Skin of body (tissue), 2 donors: Measurements from ENCODE around the gene COL15A1. TPM values are rescaled to one million over a fixed set of nuclear protein-coding genes. Genes with fewer than 3 reads are reported as not detected.
A peak's percentile ranks its signal among the peaks of the same experiment; 100 is the strongest.

Source experiments
- DNase-seq: peaks from one replicate; lab custom pipeline; 2025; lab: John Stamatoyannopoulos, UW
- total RNA-seq: library from RNA; depleted of rRNA; stranded (reverse); fragments of >200 nt; gene quantifications from one replicate; pipeline ENCODE4 v1.2.3, GENCODE V29; 2014

The COL15A1 gene
- total RNA-seq, 1 donor from 2014 or later: 122 TPM

DNA sequence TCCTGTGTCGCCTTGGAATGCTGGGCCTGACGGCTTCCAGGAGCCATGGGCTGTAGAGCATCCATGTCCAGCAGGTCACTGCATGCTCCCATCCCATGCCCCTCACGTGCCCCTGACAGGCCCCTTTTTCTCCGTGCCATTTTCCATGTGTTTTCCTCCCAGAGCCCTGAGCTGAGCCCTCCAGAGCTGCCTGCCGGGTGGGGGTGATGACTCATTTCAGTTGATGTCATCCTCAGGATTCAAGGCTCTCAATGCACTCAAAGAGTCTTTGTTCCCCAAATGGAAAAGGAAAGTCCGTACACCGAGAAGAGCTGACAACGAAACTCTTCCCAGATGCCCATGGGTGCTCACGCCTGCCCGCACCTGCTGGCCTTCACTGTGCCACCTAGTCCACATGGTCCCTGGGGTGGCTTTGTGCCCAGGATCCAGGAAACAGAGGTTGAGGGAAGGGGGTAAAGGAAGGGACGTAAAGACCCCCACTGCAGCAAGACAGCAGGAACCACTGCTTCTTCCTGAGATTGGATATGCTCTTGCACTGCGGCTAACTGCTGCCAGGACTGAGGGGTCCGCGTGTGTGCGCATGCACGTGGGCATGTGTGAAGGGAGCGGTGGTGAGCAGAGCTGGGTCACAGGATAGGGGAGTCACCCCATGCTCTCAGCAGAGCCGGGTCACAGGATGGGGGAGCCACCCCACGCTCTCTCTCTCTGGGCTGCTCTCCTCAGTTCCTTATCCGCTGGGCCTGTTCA is 27.6 kb downstream of the COL15A1 start:
- peak; percentile 44 for DNase-seq

DNA sequence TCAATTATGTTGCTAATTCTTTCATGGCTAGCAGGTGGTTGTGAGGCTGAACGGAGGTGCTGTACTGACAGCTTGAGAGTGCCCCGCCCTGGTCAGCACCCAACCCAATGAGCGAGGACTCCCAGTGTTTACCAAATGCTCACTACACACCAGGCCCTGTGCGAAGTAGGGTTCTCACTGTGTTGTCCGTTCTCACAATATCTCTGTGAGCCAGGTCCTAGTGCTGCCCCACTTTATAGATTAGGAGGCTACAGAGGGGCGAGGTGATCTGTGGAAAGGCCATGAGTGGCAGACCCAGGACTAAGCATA is 28.2 kb downstream of the COL15A1 start:
- DNase-seq: no peak

DNA sequence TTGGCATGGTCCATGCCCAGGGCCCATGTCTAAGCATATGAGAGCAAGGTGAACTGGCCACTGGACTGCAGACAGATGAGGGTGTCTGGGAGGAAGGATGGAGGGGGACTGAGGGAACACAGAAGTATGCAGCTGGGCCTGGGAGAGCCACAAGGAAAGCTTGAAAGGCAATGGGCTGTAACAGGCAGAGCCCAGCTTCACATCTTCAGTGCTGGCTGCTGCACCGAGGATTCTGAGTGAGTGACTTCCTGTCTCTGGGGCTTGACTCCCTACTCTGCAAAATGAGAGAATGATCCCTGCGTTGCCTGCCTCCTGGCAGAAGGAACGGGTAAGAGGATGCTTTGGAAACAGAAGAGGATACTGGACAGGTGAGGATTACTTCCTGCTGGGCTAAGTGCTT is 29.0 kb downstream of the COL15A1 start:
- DNase-seq: no peak

GRCh38 chr9:98973171-98973570 is 29.5 kb downstream of the COL15A1 start:
- no peak for DNase-seq

- no peak for DNase-seq
Measured at GRCh38 chr9:98973576-98973975, 29.9 kb downstream of the COL15A1 start.

DNA sequence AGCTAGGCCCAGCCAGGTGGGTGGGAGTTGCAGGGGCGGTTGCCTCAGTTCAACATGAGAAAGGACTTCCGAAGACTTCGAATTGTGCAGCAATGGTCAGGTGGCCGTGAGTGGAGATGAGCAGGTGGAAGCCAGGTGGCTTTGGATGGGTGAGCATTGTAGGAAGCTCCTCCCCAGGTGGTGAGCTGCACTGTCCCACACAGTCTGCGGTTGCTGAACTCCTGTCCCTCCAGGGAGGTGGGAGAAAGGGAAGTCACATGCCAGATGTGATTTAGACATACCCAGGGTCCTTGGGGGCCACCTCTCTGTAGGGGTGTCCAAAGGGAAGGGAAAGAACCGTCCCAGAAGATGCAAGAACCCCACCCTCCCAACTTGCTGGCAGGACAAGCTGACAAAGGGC is 30.4 kb downstream of the COL15A1 start:
- no peak for DNase-seq

DNA sequence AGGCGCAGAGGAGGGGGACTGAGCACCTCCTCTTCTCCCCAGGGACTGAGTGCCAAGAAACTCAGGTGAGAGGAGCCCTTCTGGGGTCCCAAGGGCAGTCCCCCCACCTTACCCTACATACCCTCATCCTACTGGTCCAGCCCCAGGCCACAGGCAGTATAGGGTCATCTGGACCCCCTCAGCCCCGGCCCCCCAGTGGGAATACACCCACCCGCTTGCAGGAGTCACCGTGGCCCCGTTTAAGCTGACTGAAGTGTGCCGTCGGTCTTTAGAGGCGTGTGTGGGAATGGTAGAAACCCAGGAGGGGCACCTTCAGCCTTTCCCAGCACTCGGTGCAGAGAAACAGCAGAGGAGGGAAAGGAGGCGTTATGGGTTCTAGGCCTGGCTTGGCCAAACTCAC is 30.8 kb downstream of the COL15A1 start:
- no peak for DNase-seq

GRCh38 chr9:98974994-98975712 is 31.4 kb downstream of the COL15A1 start:
- DNase-seq: peak; percentile 57

GRCh38 chr9:98975838-98976237 is 32.1 kb downstream of the COL15A1 start:
- DNase-seq: no peak

- DNase-seq: no peak
Measured at GRCh38 chr9:98977246-98977714, 33.6 kb downstream of the COL15A1 start.

GRCh38 chr9:98977813-98978212 is 34.1 kb downstream of the COL15A1 start:
- DNase-seq: no peak

DNA sequence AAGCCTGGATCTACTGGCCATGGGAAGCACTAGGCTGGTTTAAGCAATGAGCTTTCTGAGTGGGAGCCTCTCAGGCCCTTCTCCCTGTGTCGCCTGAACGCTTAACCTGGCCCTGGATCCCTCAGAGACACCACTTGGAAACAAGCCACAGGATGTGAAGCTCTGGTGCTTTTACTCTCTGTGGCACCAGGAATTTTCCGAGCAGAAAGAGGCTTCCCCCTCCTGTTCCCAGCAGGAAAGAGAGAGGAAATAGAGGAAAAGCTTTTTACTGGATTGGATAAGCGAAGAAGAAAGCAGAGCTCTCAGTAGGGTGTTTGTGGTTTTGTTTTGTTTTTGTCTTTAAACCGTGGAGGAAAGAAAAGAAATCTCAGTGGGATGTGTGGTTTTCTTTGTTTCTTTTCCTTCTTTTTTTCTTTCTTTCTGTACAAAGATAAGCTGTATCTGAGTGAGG is 34.5 kb downstream of the COL15A1 start:
- no peak for DNase-seq

GRCh38 chr9:98980291-98980690 is 36.6 kb downstream of the COL15A1 start:
- DNase-seq: no peak

- DNase-seq: no peak
Measured at GRCh38 chr9:98983295-98984268, 39.9 kb downstream of the COL15A1 start.

- DNase-seq: no peak
Measured at GRCh38 chr9:98985596-98985995, 41.9 kb downstream of the COL15A1 start.

GRCh38 chr9:98986866-98987651 is 43.4 kb downstream of the COL15A1 start:
- no peak for DNase-seq

DNA sequence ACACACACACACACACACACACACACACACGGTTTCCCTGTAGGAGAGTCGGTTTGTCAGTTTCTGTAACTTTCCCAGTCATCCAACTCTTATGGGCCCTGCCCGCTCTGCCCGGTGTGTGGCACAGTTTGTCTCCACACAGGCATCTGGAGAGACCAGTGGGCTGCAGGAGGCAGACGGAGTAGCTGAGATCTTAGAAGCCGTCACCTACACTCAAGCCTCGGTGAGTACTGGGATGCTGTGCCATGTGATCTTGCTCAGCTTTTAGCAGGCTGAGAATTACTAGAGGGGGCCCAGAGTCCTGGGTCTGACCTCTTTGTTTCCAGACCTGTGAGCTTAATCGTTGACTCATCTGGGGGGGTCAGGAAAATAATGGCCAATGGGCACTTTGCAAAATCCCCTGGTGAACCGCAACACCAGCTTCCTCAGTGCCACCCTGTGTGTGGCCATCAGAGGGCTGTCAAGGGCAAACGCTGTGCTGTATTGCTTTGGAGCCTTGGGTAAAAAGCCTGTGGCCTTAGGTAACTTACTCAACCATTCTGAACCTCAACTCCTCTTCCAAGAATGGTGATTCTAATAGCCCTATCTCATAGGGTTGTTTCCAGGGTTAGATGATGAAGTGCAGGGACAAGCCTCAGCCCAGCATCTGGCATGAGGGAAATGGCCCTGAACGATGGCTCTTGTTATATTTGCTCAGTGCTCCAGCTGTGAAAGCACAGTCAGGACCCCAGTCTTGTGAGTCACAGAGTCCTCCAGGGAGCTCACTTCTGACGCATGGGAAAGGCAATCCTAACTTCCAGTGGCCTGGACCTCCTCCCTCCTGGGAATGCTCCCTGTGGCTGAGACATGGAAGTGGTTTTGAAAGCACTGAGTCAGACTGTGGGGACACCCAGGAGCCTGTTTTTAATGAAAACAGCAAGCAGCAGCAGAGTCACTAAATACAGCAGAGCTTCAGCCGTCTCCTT is 45.6 kb downstream of the COL15A1 start:
- peak; percentile 54 for DNase-seq

DNA sequence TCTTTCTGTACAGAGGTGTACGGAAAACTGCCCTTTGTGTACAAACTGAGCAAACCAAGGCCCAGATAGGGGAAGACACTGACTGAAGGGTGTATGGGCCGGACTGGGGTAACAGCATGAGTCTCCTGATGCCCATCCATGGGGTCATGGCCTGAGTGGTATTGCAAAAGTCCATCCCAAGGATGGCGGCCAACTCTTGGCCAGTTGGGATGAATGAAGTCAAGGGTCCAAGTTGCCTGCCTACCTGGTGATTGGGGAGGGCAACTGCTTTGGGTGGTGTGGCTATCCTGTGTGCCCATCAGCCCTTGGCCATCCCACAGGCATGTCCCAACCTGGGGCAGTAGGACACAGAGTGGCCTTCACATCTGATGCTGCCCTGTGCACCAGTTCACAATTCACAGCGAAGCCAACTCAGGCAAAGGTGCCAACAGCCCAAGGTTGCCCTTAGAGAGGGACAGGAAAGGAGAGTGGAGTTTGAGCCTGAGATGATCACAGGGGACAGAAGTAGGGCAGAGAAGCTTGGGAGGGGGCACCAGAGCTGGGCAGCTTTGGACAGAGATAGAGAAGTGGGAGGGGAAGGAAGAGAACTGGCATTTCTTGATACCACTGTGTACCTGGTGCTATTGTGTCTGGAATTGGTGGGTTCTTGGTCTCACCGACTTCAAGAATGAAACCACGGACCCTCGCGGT is 46.6 kb downstream of the COL15A1 start:
- DNase-seq: no peak
